NCI-H748 (cell line): ENCODE data around the gene INTS6.

ENCODE experiments used
- DNase-seq: peaks from one replicate; lab custom pipeline; 2025; ENCODE audit not compliant: unreplicated experiment; lab: John Stamatoyannopoulos, UW

The INTS6 gene

DNA sequence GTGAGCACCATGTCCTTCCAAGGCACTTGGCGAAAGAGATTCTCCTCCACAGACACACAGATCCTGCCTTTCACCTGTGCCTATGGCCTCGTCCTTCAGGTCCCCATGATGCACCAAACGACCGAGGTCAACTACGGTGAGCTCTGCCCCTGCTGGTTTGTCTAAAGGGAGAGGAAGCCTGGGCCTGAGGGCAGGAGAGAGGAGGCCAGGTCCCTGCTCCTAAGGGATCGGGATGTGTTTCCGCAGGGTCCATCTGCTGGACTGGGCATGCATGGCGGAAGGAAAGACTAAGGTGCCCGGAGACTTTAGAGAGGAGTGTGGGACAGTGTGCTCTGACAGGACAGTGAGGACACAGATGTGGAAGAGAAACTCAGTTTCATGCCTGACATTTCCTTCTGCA is 105.7 kb downstream of the INTS6 start:
- DNase-seq, result no peak

DNA sequence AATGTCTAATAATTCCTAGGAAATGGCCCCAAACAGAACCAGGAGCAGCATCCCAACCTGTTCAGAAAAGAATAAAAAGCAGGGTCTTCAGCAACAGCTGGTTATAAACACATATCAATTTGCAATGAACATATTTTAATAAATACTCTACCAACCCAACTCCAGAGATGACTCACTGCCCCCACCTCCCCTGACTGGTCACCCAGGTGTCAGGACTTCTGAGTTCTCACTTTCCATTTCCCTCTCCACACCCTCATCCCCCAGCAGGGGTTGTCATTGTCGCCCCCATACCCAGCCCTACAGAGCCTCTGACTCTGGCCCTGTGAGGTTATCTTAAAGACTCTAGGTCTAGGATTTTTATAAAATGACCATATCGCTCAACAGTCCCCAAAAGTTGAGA is 106.4 kb downstream of the INTS6 start:
- no peak for DNase-seq

DNA sequence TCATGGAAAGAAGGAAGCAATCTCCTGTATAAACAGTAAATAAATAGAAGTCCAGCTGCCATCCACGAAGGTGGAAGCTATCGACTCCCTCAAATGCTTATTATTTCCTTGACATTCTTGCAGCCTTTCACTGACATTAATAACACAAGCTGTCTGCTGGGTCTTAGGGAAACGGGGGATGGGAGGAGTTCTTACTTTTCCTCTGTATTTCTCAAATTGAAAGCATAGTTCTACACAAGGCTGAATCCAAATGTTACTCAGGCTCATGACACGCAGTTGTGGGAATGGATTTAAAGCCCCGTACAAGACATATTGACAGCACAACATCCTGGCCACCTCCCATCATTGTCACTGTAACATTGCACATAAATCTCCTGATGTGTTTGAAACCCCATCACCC is 109.4 kb downstream of the INTS6 start:
- DNase-seq, result no peak

- no peak for DNase-seq
These were observed 110.1 kb downstream of the INTS6 start for GRCh38 chr13:51342706-51343105.

- DNase-seq, result no peak
These were observed 111.0 kb downstream of the INTS6 start for GRCh38 chr13:51341791-51342190.

- DNase-seq, result no peak
These were observed 111.6 kb downstream of the INTS6 start for GRCh38 chr13:51341232-51341631.

DNA sequence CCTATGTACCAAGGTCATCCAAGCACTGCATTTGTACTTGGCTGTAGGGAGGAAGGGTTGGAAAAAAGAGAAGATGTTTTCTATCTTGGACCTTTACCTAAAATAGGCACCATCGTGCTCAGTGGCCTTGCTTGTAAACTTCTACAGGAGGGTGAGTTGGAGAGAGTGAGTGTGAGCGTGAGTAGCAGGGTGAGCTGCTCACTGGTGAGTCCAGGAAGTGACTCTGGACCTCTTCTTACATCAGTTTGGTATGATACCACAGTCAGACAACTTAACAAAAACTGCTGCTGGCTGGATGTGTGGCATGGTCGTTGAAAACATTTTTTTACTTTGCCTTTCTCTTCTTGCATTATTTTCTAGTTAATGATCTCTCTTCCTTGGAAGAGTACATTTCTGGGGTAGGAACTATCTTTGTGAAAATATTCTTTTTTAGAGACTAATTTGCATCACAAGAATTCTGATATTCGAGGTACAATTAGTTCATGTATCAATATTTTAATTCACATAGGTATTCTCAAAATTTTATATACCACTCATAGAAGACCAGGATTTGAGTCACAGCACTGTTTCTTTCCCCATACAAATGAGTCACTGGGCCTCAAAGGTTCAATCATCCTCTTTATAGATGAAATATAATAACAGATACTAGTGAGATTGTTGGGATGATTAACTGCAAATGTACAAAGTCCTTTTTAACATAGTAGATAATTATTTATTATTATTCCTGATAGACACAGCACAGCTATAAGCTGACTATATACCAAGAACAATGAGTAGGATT is 112.7 kb downstream of the INTS6 start:
- DNase-seq, result no peak

GRCh38 chr13:51339354-51339753 is 113.5 kb downstream of the INTS6 start, which contains the start of gene SERPINE3:
Gene SERPINE3, plus strand, starts transcription at chr13:51339691. Its CDS starts 1,401 bp downstream, at chr13:51341092.
- no peak for DNase-seq

GRCh38 chr13:51336746-51337145 is 116.1 kb downstream of the INTS6 start:
- peak; percentile 13 for DNase-seq

- no peak for DNase-seq
These were observed 119.0 kb downstream of the INTS6 start for GRCh38 chr13:51333826-51334225.

DNA sequence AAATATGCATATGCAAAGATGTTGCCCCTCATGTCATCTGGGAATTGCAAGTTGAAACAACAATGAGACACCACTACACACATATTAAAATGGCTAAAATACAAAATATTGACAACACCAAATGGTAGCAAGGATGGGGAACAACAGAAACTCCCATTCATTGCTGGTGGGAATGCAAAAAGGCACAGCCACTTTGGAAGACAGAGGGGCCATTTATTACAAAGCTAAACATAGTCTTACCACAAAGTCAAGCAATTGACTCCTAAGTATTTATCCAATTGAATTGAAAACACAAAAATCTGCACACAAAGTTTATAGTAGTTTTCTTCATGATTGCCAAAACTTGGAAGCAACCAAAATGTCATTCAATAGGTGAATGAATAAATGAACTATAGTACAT is 119.4 kb downstream of the INTS6 start:
- no peak for DNase-seq

DNA sequence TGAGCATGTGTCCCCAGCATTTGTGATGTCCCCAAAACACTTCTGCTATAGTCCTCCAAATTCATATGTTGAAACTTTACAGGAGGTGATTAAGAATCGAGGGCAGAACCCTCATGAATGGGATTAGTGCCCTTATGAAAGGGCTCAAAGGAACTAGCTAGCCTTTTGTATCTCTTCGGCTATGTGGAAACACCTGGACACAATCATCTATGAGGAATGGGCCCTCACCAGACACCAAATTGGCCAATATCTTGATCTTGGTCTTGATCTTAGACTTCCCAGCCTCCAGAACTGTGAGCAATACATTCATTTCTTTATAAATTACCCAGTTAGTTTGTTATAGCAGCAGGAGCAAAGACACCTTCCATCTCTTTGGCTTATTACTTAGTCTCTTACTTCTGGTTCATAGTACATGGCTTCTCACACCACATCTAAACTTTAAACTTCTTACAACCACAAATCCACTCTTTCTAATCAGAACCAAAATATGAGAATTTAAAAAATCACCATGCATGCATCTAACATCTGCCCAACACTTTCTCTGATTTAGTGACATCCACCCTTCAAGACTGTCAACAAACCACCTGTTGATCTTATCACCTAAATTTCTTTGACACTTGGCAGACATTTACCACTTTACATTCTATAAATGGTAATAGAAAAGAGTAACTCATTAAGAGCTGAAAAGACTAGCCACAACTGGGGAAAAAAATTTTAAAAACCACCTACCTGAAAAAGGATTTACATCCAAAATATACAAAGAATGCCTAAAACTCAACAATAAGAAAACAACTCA is 120.1 kb downstream of the INTS6 start:
- DNase-seq, result no peak

DNA sequence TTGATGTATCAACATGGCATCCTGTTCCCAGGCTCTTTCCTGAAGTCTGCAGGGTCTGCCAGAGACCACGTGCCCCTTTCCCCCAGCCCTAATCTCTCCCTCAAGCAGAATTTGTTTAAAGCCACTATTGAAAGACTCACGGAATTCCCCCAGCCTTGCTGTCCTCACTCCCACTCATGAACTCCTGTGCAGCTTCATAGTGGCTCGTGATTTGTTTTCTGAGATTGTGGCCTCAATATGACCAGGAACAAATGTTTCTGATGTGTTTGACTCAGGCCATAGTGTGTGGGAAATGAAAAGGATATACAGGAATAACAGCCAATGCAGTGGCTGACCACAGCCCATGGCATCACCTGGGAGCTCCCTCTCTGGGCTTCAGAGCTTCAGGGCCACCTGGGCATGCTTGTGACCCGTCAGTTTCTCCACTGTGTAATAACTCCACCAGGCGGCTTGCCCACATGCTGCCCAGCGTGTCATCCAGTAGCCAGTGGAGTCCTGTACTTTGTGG is 121.4 kb downstream of the INTS6 start:
- DNase-seq, result no peak

DNA sequence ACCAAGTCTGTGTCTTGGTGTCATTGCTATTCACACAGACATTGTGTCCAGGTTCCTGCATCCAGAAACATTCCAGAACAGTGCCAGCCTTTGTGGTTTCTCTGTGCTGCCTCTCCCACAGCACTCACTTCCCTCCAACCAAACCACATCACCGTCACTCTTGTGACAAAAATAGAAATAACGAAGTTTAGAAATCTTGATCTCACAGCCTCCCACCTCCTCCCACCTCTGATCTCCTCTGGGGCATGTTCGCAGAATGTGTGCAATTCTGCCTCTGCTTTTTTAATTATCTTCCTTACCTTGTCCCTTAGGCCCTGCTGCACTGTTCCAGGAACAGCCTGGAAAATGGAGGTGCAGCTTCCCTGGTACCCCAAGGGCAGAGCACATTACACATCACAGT is 122.0 kb downstream of the INTS6 start:
- no peak for DNase-seq

GRCh38 chr13:51329606-51330005 is 123.2 kb downstream of the INTS6 start:
- no peak for DNase-seq

DNA sequence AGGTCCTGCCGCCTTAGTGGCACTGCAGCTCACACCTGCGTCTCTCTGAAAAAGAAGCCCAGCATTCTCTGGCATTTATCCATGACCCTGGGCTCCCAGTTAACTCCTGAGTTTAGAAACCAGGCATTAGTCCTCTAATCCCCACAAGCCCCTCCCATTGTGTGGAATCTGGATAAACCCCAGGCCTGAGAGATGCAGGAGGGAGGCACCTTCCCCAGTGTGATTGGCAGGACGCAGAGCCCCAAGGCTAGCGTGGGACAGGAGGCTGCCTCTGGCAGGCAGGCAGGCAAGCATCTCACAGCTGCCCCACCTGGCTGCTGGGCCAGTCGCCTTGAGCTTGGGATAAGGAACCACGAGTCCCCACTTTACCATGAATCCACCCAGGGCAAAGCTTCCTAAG is 124.3 kb downstream of the INTS6 start:
- DNase-seq, result no peak

GRCh38 chr13:51327961-51328360 is 124.9 kb downstream of the INTS6 start:
- DNase-seq, result no peak

- DNase-seq, result no peak
These were observed 126.1 kb downstream of the INTS6 start for GRCh38 chr13:51326777-51327176.

DNA sequence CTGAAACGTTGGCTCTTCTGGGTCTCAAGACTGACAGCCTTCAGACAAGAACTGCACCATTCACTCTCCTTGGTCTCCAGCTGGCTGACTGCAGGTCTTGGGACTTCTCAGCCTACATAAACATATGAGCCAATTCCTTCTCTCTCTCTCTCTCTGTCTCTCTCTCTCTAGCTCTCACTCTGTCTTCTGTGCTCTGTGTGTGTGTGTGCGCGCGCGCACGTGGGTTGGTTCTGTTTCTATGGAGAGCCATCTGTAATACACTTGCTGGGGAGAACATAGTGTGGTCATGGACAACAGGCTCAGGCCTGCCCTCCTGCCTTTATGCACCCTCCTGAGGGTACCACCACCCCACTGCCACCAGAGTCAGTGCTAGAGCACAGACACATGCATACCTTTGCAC is 127.0 kb downstream of the INTS6 start:
- no peak for DNase-seq

DNA sequence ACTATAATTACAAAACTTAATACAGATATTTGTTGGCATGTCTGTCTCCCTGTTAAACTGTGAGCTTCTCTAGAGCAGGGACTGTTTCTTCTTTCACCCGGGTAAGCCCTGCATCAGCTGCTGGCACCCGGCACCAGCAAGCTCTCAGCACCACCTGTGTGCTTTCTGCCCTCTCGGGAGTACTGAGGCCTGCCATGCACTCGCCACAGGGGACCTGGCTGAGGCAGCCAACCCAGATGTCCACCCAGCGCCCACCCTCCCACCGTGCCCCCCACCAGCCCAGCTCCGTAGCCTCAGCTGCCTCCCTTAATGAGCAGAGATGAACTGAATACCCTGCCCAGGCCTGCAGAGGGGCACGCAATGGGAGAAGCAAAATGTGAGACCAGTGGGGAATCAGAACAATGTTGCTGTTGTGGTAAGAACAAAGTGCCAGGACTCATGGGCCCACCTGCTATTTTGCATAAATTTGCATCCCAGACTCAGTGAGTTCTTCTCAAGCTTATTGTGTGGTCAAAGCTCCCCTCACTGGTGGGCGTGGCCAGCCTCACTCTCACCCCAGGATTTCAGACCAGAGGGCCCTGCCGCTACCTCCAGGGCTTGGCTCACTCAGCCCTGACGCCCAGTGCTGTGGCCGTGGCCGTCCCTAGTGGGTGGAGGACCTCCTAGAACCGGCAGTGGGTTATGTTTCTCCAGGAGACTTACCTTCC is 128.0 kb downstream of the INTS6 start:
- DNase-seq, result no peak

GRCh38 chr13:51323824-51324511 is 128.9 kb downstream of the INTS6 start:
- DNase-seq, result no peak
